H1 (cell line): ENCODE measurements around the gene CCDC192. TPM values are rescaled to one million over a fixed set of nuclear protein-coding genes. Genes with fewer than 3 reads are reported as not detected.

ENCODE experiments used
- CBX8 ChIP-seq: fragments of 300-800, 300-1000 bp; sonication (generic); IDR thresholded peaks from 2 replicates; pipeline ENCODE4 v1.7.1; 2016; ENCODE audit warnings: low read depth, low read length, borderline replicate concordance
- KDM1A ChIP-seq: fragments of 200-600, 300-600 bp; sonication (generic); IDR thresholded peaks from 2 replicates; pipeline ENCODE4 v1.7.1; 2016; ENCODE audit warnings: mild to moderate bottlenecking, low read length, borderline replicate concordance
- TCF12 ChIP-seq: IDR thresholded peaks from 2 replicates; pipeline ENCODE4 v1.6.1; 2011; ENCODE audit warnings: low read depth, mild to moderate bottlenecking, low read length
- polyA plus RNA-seq, 7 experiments: library from polyadenylated mRNA; depleted of rRNA in 3 of 7; stranded (reverse) in 5 of 7; unstranded in 2 of 7; fragments of >200 nt in 5 of 7; fragments of 200-250 nt in 2 of 7; gene quantifications; 1 replicate in 5 of 7; 2 replicates in 1 of 7; 4 replicates in 1 of 7; pipeline versions ENCODE4 v1.2.1 to v1.2.3, GENCODE V29; 2011 to 2013; ENCODE audit warnings: missing spikeins in 2 of 7, mixed read lengths in 2 of 7
- total RNA-seq: library from RNA; stranded (reverse); fragmentation: NEBNext Ultra II Directional; extraction: Animal tissue kit (Norgen Biotek cat#: 25700); gene quantifications from 2 replicates; pipeline ENCODE4 v1.2.1, GENCODE V29; 2021

CCDC192 gene
- total and polyA plus RNA-seq, 2 of the 8 experiments (the other 6 are each of a cell fraction or from before 2014, with no cell fraction given), result 0.61 TPM; not detected in 1

DNA sequence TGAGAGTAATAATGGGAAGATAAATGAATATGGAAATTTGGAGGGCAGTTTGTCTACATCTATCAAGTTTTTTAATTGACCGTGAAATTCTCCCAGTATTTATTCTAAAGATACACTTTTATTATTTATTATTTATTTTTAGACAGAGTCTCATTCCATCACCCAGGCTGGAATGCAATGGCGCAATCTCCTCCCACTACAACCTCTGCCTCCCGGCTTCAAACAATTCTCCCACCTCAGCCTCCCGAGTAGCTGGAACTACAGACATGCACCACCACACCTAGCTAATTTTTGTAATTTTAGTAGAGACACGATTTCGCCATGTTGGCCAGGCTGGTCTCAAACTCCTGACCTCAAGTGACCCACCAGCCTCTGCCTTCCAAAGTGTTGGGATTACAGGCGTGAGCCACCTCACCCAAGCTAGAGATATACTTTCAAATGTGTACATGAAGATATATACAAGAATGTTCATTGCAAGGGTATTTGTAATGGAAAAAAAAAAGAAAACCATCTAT, 282.7 kb downstream of the CCDC192 start (continued):
- TF ChIP-seq KDM1A (no peak), TCF12 (no peak), CBX8 (no peak)
